ENCODE results near the gene ZNF573.

Gene ZNF573

DNA sequence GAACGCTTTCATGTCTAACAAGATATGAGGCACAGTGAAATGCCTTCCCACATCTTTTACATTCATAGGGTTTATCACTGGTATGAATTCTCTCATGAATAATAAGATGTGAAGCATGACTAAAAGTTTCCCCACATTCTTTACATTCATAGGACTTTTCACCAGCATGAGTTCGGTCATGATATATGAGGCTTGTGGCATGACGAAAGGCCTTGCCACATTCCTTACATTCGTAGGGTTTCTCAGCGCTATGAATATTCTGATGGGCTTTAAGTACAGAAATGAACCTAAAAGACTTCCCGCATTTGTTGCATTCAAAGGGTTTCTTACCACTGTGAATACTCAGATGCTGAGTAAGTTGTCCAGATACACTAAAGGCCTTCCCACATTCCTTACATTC is 81.2 kb downstream of the ZNF573 start:
- DNase-seq (ENCODE audit: low read depth) = no peak
- TF ChIP-seq, protein P1, sequence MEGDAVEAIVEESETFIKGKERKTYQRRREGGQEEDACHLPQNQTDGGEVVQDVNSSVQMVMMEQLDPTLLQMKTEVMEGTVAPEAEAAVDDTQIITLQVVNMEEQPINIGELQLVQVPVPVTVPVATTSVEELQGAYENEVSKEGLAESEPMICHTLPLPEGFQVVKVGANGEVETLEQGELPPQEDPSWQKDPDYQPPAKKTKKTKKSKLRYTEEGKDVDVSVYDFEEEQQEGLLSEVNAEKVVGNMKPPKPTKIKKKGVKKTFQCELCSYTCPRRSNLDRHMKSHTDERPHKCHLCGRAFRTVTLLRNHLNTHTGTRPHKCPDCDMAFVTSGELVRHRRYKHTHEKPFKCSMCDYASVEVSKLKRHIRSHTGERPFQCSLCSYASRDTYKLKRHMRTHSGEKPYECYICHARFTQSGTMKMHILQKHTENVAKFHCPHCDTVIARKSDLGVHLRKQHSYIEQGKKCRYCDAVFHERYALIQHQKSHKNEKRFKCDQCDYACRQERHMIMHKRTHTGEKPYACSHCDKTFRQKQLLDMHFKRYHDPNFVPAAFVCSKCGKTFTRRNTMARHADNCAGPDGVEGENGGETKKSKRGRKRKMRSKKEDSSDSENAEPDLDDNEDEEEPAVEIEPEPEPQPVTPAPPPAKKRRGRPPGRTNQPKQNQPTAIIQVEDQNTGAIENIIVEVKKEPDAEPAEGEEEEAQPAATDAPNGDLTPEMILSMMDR (IDR thresholded peaks at IDR 0.05; ENCODE audit: insufficient read depth, low read depth, low read length, missing control alignments) = no peak
- H3K4me3 ChIP-seq (ENCODE audit: low read depth, low read length) = no peak overlapping the region

DNA sequence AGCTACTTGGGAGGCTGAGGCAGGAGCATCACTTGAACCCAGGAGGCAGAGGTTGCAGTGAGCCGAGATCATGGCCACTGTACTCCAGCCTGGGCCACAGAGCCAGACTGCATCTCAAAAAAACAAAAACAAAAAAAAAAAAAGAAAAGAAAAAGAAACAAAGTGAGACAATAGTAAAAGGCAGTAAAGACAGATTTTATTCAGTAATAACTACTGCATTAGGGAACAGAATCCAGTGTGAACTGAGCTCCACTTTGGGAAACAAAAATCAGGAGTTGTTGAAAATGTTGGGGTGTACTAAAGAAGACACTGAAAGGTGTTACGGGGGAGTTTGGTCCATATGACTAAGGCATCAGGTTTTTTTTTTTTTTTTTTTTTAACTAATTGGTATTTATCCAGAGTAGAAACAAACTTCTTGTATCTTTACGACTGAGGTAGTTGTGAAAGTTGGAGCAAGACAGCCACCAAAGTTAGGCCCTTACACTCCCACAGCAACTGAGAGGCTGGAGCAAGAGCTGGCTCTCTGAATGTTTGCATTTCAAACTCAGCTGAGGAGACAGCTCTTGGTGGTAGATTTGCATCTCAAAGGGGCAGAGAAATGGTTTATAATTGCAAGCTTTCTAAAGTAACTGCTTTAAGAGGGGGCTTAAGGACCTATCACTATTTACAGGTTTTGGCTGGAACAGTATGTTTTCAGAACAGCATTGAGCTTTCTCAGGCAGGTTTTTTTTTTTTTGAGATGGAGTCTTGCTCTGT is 84.1 kb downstream of the ZNF573 start:
- H3K4me3 ChIP-seq (ENCODE audit: low read depth, low read length) = no peak overlapping the region
- DNase-seq (ENCODE audit: low read depth) = no peak
- TF ChIP-seq, protein P1 (IDR thresholded peaks at IDR 0.05; ENCODE audit: insufficient read depth, low read depth, low read length, missing control alignments) = no peak

DNA sequence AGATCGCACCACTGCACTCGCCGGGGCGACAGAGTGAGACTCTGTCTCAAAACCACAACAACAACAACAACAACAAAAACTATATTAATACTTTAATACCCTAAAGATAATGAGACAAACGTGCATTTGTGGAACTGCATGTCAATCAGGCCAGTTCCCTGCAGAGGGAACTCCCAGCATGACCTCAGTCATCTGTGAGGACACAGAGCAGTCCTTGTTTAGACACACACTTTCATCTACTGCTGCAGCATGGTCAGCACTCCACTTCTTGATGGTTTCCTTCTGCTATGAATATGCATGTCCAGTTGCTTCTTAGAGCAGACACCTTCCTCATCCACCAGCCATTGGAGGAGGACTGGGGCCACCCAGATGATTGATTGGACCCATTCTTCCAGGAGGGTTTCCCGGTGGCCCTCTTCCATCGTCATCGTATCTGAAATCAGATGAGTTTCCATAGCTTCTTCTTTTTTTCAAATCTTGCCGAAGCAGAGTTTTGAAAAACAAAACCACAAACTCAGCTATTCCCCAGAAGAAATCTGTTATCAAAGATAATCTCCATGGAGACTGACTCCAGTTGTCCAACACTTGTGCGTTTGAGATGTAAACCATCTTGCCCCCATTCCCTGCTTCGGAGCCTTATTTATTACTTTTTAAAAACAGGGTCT is 86.3 kb downstream of the ZNF573 start:
- no peak for DNase-seq (ENCODE audit: low read depth)
- no peak overlapping the region for H3K4me3 ChIP-seq (ENCODE audit: low read depth, low read length)
- TF ChIP-seq, protein P1 (IDR thresholded peaks at IDR 0.05; ENCODE audit: insufficient read depth, low read depth, low read length, missing control alignments) = no peak

DNA sequence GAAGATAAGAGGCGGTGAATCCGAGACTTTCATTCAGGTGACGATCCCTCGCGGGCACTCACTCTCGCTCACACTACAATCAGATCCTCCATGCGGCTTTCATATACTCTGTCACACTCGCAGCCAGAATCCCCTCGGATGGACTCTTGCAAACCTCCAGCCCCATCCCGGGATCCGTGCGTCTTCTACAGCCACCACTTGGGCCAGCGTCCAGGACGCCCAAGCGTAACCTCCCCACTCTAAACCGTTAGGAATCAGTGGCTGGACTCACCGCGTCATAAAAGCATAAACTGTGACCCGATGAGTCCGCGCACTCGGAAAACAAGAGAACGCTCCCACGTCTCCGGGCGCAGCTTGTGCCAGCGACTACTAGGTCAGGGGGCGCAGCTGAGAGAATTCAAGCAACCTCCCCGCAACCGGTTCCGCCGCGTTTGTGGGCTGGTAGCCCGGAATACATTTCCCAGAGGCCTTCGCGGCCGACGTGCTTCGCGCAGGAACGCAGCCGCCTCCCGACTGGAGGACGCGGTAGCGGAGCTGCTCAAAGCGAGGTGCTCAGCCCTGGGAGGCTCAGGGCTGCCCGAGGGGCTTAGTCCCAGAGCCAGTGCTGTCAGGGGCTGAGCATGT is 87.4 kb downstream of the ZNF573 start:
- peak; percentile 22 for DNase-seq (ENCODE audit: low read depth)
- TF ChIP-seq, protein P1 (IDR thresholded peaks at IDR 0.05; ENCODE audit: insufficient read depth, low read depth, low read length, missing control alignments) = no peak
- H3K4me3 ChIP-seq (ENCODE audit: low read depth, low read length) = peak overlapping the region; percentile 23; the same call in 1 of the 2 replicates

Data from GM12865 (cell line).